IgD-negative memory B cell (primary cell): ENCODE measurements around the gene OR2G2. TPM values are rescaled to one million over a fixed set of nuclear protein-coding genes. Genes with fewer than 3 reads are reported as not detected.
A peak's percentile ranks its signal among the peaks of the same experiment; 100 is the strongest.

Experiments used
- H3K27ac Mint-ChIP-seq, 3 donors: one replicate each; pipeline ENCODE4 v1.8.0; 2020 to 2022; ENCODE audit warnings: mild to moderate bottlenecking in 3 of 3, mixed read lengths in 3 of 3, moderate library complexity in 1 of 3
- H3K27me3 Mint-ChIP-seq: one replicate; pipeline ENCODE4 v1.8.0; 2021; ENCODE audit warnings: mixed read lengths
- H3K36me3 Mint-ChIP-seq: one replicate; pipeline ENCODE4 v1.8.0; 2020; ENCODE audit warnings: mild to moderate bottlenecking, mixed read lengths
- H3K4me1 Mint-ChIP-seq, 3 donors: one replicate each; pipeline ENCODE4 v1.8.0; 2020 to 2022; ENCODE audit warnings: mixed read lengths in 3 of 3, mild to moderate bottlenecking in 1 of 3
- H3K4me3 Mint-ChIP-seq, 4 donors: one replicate each; pipeline ENCODE4 v1.8.0; 2020 to 2022; ENCODE audit warnings: mild to moderate bottlenecking in 4 of 4, mixed read lengths in 4 of 4, moderate library complexity in 3 of 4
- H3K9me3 Mint-ChIP-seq, 3 donors: one replicate each; pipeline ENCODE4 v1.8.0; 2020 to 2021; ENCODE audit warnings: mixed read lengths in 3 of 3, mild to moderate bottlenecking in 1 of 3
- polyA plus RNA-seq: library from polyadenylated mRNA; unstranded; fragments of 300-500 nt; fragmentation: Illumina TruSeq; gene quantifications from one replicate; pipeline ENCODE4 v1.2.3, GENCODE V29; 2021

OR2G2 gene
- polyA plus RNA-seq, 1 donor from 2014 or later = not detected

- Mint-ChIP-seq H3K27ac (no peak overlapping the region), H3K27me3 (peaks cover 12% of the 10 kb centered on the region), H3K4me3 (no peak overlapping the region), H3K36me3 (no peaks in the 10 kb centered on the region), H3K4me1 (no peaks in the 10 kb centered on the region), H3K9me3 (no peaks in the 10 kb centered on the region)
Observed at GRCh38 chr1:247578946-247579460, 9.2 kb upstream of the OR2G2 start.

GRCh38 chr1:247605286-247605685 lies 17.1 kb downstream of the OR2G2 start, which contains the start of gene OR2G3:
TSS of gene OR2G3 (plus strand) at chr1:247605586. CDS start at chr1:247605586, 0 bp downstream.
- Mint-ChIP-seq H3K9me3 (peaks cover 0 to 13% (median 7%) of the 10 kb centered on the region in 3 donors), H3K4me1 (no peaks in the 10 kb centered on the region), H3K36me3 (no peaks in the 10 kb centered on the region), H3K4me3 (no peak within 1 kb of the TSS), H3K27me3 (no peaks in the 10 kb centered on the region), H3K27ac (no peak within 1 kb of the TSS)

GRCh38 chr1:247613405-247613804 lies 25.2 kb downstream of the OR2G2 start:
- H3K36me3 Mint-ChIP-seq = no peaks in the 10 kb centered on the region
- H3K4me3 Mint-ChIP-seq = no peak overlapping the region
- no peak overlapping the region for H3K27ac Mint-ChIP-seq
- peaks cover 0 to 12% (median 11%) of the 10 kb centered on the region in 3 donors for H3K9me3 Mint-ChIP-seq
- H3K4me1 Mint-ChIP-seq = no peaks in the 10 kb centered on the region
- no peaks in the 10 kb centered on the region for H3K27me3 Mint-ChIP-seq

GRCh38 chr1:247614625-247615024 lies 26.5 kb downstream of the OR2G2 start:
- no peaks in the 10 kb centered on the region for H3K27me3 Mint-ChIP-seq
- H3K27ac Mint-ChIP-seq = no peak overlapping the region
- H3K4me3 Mint-ChIP-seq = no peak overlapping the region
- peaks cover 0 to 11% (median 9%) of the 10 kb centered on the region in 3 donors for H3K9me3 Mint-ChIP-seq
- H3K4me1 Mint-ChIP-seq = no peaks in the 10 kb centered on the region
- H3K36me3 Mint-ChIP-seq = no peaks in the 10 kb centered on the region

GRCh38 chr1:247627951-247628350 lies 39.8 kb downstream of the OR2G2 start:
- Mint-ChIP-seq H3K27ac (no peak overlapping the region), H3K27me3 (no peaks in the 10 kb centered on the region), H3K9me3 (peaks cover 0 to 13% (median 0%) of the 10 kb centered on the region in 3 donors), H3K4me1 (no peaks in the 10 kb centered on the region), H3K4me3 (peak overlapping the region in 1 of 4 donors; percentile 34), H3K36me3 (no peaks in the 10 kb centered on the region)

- H3K36me3 Mint-ChIP-seq = peaks cover 2% of the 10 kb centered on the region
- peak overlapping the region in 1 of 4 donors; percentile 21 for H3K4me3 Mint-ChIP-seq
- H3K27ac Mint-ChIP-seq = no peak overlapping the region
- H3K27me3 Mint-ChIP-seq = peaks cover 19% of the 10 kb centered on the region
- H3K9me3 Mint-ChIP-seq = peaks cover 0 to 11% (median 2%) of the 10 kb centered on the region in 3 donors
- peaks cover 0 to 2% (median 0%) of the 10 kb centered on the region in 3 donors for H3K4me1 Mint-ChIP-seq
Observed at GRCh38 chr1:247638011-247638410, 49.9 kb downstream of the OR2G2 start.

- H3K4me1 Mint-ChIP-seq = peaks cover 0 to 2% (median 0%) of the 10 kb centered on the region in 3 donors
- H3K36me3 Mint-ChIP-seq = peaks cover 2% of the 10 kb centered on the region
- no peak overlapping the region for H3K27ac Mint-ChIP-seq
- H3K27me3 Mint-ChIP-seq = peaks cover 19% of the 10 kb centered on the region
- peaks cover 0 to 9% (median 2%) of the 10 kb centered on the region in 3 donors for H3K9me3 Mint-ChIP-seq
- H3K4me3 Mint-ChIP-seq = peak overlapping the region in 1 of 4 donors; percentile 55
Observed at GRCh38 chr1:247638781-247639180, 50.6 kb downstream of the OR2G2 start.

Other genes with a start within 250 kb of the OR2G2 start
- gene NLRP3, start 172.2 kb upstream of the OR2G2 start, polyA plus RNA-seq = 0.08 TPM
- not detected for gene OR2B11, start 130.3 kb upstream of the OR2G2 start, polyA plus RNA-seq
- not detected for gene OR2C3, start 51.9 kb upstream of the OR2G2 start, polyA plus RNA-seq
- not detected for gene GCSAML, start 39.2 kb upstream of the OR2G2 start, polyA plus RNA-seq
- not detected for gene OR2G3, start 17.2 kb downstream of the OR2G2 start, polyA plus RNA-seq
- gene OR13G1, start 91.4 kb downstream of the OR2G2 start, polyA plus RNA-seq = not detected
- gene OR6F1, start 128.3 kb downstream of the OR2G2 start, polyA plus RNA-seq = not detected
- gene OR14K1, start 150.3 kb downstream of the OR2G2 start, polyA plus RNA-seq = not detected
- gene OR14A2, start 159.8 kb downstream of the OR2G2 start, polyA plus RNA-seq = not detected
- gene OR1C1, start 172.2 kb downstream of the OR2G2 start, polyA plus RNA-seq = not detected
- gene OR14A16, start 235.8 kb downstream of the OR2G2 start, polyA plus RNA-seq = not detected